Transverse colon (tissue), 4 donors: Measurements from ENCODE around the gene SH3RF3. TPM values are rescaled to one million over a fixed set of nuclear protein-coding genes. Genes with fewer than 3 reads are reported as not detected.

Source experiments
- DNase-seq: peaks from one replicate; pipeline ENCODE4 v3.0.0-alpha.2; 2019
- H3K27ac ChIP-seq, 4 donors: fragments of 200-600 bp; sonication (generic); 2 replicates each; pipeline ENCODE4 v1.5.1; 2016 to 2018; ENCODE audit warnings: inconsistent platforms in 4 of 4
- H3K27me3 ChIP-seq: fragments of 200-600 bp; sonication (generic); 2 replicates; pipeline ENCODE4 v1.5.1; 2017; ENCODE audit warnings: inconsistent platforms
- H3K36me3 ChIP-seq, 4 donors: fragments of 200-600 bp; sonication (generic); 2 replicates each; pipeline ENCODE4 v1.5.1; 2017 to 2019; ENCODE audit warnings: inconsistent platforms in 4 of 4
- H3K4me1 ChIP-seq, 4 donors: fragments of 200-600 bp; sonication (generic); 2 replicates each; pipeline ENCODE4 v1.5.1; 2017 to 2020; ENCODE audit warnings: inconsistent platforms in 4 of 4
- H3K4me3 ChIP-seq, 4 donors: fragments of 200-600 bp; sonication (generic); 1 replicate in 1 of 4; 2 replicates in 3 of 4; pipeline versions ENCODE4 v1.5.1 to v1.6.1; 2017 to 2019; ENCODE audit warnings: inconsistent platforms in 4 of 4
- H3K9me3 ChIP-seq, 2 donors: fragments of 200-600 bp; sonication (generic); 2 replicates each; pipeline ENCODE4 v1.5.1; 2017 to 2019; ENCODE audit warnings: inconsistent platforms in 2 of 2
- CTCF ChIP-seq, 5 experiments: fragments of 200-600 bp in 3 of 5; fragments of 450-650 bp in 2 of 5; sonication (generic) in 3 of 5; IDR thresholded peaks; 1 replicate in 2 of 5; 2 replicates in 3 of 5; pipeline ENCODE4 v1.5.1; 2016 to 2017; ENCODE audit warnings: antibody characterized with exemption in 5 of 5, inconsistent platforms in 3 of 5, mild to moderate bottlenecking in 2 of 5, moderate library complexity in 1 of 5
- EP300 ChIP-seq: sonication (generic); formaldehyde crosslinking; IDR thresholded peaks from one replicate; pipeline ENCODE4 v1.6.1; 2017; ENCODE audit warnings: antibody characterized with exemption, low read depth
- POLR2A ChIP-seq: fragments of 450-650 bp; IDR thresholded peaks from one replicate; pipeline ENCODE4 v1.6.1; 2016; ENCODE audit warnings: antibody characterized with exemption, mild to moderate bottlenecking, moderate library complexity
- POLR2AphosphoS5 ChIP-seq, 3 donors: sonication (generic); formaldehyde crosslinking; IDR thresholded peaks; one replicate each; pipeline ENCODE4 v1.6.1; 2016; ENCODE audit warnings: antibody characterized with exemption in 3 of 3
- WGBS, 2 donors: methylation state at CpG; one replicate each; pipeline ENCODE4 v1.1.5; 2018; ENCODE audit warnings: low coverage in 1 of 2; 5-methylcytosine and 5-hydroxymethylcytosine counted together
- in situ Hi-C, 4 donors: fragments of 200-750 bp; cut with MboI; loops; one replicate each; pipeline versions ENCODE4 v1.15.0 to v1.15.1; 2017; ENCODE audit warnings: low sequenced_read_pairs in 3 of 4, low pct_ligation_motif_present in 1 of 4, low pct_unique_long_range_greater_than_20kb in 1 of 4
- intact Hi-C: fragments of 100-400 bp; cut with DNase I; formaldehyde crosslinking; loops from one replicate; pipeline ENCODE4 v1.15.1; 2023; ENCODE audit warnings: low total_unique reads
- total RNA-seq, 4 donors: library from RNA; depleted of rRNA; stranded (reverse); fragments of >200 nt; gene quantifications; one replicate each; pipeline ENCODE4 v1.1.0, GENCODE V29; 2016

SH3RF3 gene
- total RNA-seq, 4 donors from 2014 or later: 1.9 to 8.8 (median 2.9) TPM

GRCh38 chr2:109266998-109267854 lies 138.2 kb downstream of the SH3RF3 start:
- in situ Hi-C loops (no loop called here), intact Hi-C loops (no loop called here)
- WGBS, 2 donors: 76 to 87% methylated on average over 8 to 16 of the region's 16 CpGs
- Histone ChIP-seq H3K9me3 (no peaks in the 10 kb centered on the region), H3K27ac (peak overlapping the region in 3 of 4 donors; percentile 6 to 51 (median 7)), H3K4me1 (peaks cover 3 to 30% (median 6%) of the 10 kb centered on the region in 4 donors), H3K36me3 (no peaks in the 10 kb centered on the region), H3K27me3 (no peaks in the 10 kb centered on the region), H3K4me3 (no peak overlapping the region)
- DNase-seq: no peak
- TF ChIP-seq CTCF (IDR thresholded peaks at IDR 0.05) (no peak), POLR2AphosphoS5 (IDR thresholded peaks at IDR 0.05) (no peak), EP300 (no peak), POLR2A (no peak)

- in situ Hi-C loops: no loop called here
- Histone ChIP-seq H3K4me3 (no peak overlapping the region), H3K27ac (no peak overlapping the region), H3K9me3 (no peaks in the 10 kb centered on the region), H3K4me1 (peaks cover 3 to 30% (median 6%) of the 10 kb centered on the region in 4 donors), H3K27me3 (no peaks in the 10 kb centered on the region), H3K36me3 (no peaks in the 10 kb centered on the region)
- TF ChIP-seq POLR2A (no peak), EP300 (no peak), POLR2AphosphoS5 (IDR thresholded peaks at IDR 0.05) (no peak), CTCF (IDR thresholded peaks at IDR 0.05) (no peak)
- WGBS, 2 donors: 94% methylated on average over 6 of the region's 7 CpGs; no CpG with 5 or more reads in 1 of the 2 donors
- intact Hi-C loops: no loop called here
- DNase-seq: no peak
These were observed 139.9 kb downstream of the SH3RF3 start for GRCh38 chr2:109268916-109269315.

GRCh38 chr2:109269706-109270504 lies 140.9 kb downstream of the SH3RF3 start:
- no peak for DNase-seq
- H3K27ac ChIP-seq: no peak overlapping the region
- in situ Hi-C loops (no loop called here), intact Hi-C loops (no loop called here)
- H3K36me3 ChIP-seq: no peaks in the 10 kb centered on the region
- TF ChIP-seq POLR2AphosphoS5 (IDR thresholded peaks at IDR 0.05) (no peak), POLR2A (no peak), EP300 (no peak), CTCF (IDR thresholded peaks at IDR 0.05) (no peak)
- H3K9me3 ChIP-seq: no peaks in the 10 kb centered on the region
- no peaks in the 10 kb centered on the region for H3K27me3 ChIP-seq
- 81 to 82% methylated on average over 8 to 11 of the region's 11 CpGs for WGBS, 2 donors
- H3K4me1 ChIP-seq: peaks cover 3 to 27% (median 6%) of the 10 kb centered on the region in 4 donors
- H3K4me3 ChIP-seq: no peak overlapping the region
